Fibroblast of pulmonary artery (primary cell): Measurements from ENCODE around the gene S100P.
A peak's percentile ranks its signal among the peaks of the same experiment; 100 is the strongest.

Experiments
- DNase-seq: peaks from one replicate; pipeline ENCODE4 v3.0.0-alpha.2; 2010; ENCODE audit warnings: low read depth
- H3K4me3 ChIP-seq: replicated peaks from 2 replicates; pipeline ENCODE4 v1.5.1; 2011; ENCODE audit warnings: low read depth, mild to moderate bottlenecking, control low read depth, low read length, moderate library complexity
- CTCF ChIP-seq: IDR thresholded peaks from 2 replicates; pipeline ENCODE4 v1.5.1; 2011; ENCODE audit warnings: mild to moderate bottlenecking, control low read depth, low read length, inconsistent platforms; ENCODE audit errors: missing control alignments

S100P gene

DNA sequence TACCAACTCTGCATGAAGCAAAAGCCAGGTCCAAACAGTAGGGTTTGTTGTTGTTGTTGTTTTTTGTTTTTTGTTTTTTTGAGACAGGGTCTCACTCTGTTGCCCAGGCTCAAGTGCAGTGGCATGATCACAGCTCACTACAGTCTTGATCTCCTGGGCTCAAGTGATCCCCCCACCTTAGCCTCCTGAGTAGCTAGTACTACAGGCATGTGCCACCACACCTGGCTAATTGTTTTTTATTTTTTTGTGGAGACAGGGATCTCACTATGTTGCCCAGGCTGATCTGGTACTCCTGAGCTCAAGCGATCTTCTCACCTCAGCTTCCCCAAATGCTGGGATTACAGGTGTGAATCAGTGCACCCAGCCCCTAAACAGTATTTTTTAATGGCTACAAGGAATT is 6.2 kb downstream of the S100P start:
- no peak for TF ChIP-seq CTCF
- no peak for DNase-seq
- H3K4me3 ChIP-seq = no peak overlapping the region

GRCh38 chr4:6701371-6701770 is 7.7 kb downstream of the S100P start:
- no peak for DNase-seq
- no peak overlapping the region for H3K4me3 ChIP-seq
- TF ChIP-seq CTCF = peak; percentile 25

DNA sequence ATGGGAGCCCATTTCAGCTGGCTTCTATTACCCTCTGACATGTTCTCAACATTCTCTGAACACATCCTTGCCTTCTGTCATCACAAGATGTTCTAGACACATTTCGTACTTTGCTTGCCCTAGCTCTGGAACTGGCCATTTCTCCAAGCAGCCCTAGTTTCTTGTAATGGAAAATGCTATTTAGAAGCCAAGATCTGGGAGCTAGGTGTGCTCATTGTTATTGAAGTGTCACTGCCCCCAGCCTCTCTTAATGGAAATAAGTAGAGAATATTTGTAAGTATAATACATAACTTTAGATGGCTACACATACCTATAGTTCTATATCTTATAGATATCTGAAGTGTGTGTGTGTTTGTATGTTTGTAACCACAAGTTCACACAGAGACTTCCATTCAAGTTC is 9.1 kb downstream of the S100P start:
- no peak overlapping the region for H3K4me3 ChIP-seq
- no peak for TF ChIP-seq CTCF
- DNase-seq = no peak

DNA sequence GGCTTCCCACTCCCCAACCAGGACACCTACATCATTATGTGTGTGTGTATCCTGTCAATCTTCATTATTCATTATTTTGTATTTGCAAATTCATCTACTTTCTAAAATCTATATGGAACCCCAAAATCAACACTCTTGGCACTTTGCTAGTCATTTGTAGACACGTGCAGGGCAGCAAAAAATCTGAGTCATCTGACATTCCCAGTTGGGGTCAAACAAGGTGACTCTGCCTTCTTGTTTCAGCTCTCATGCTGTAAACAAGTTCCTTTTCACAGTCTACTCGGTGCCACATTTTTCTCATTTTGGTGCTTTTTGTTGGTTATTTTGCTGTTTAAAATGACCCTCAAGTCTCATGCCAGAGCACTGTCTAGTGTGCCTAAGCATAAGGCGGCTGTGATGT is 10.1 kb downstream of the S100P start:
- H3K4me3 ChIP-seq = no peak overlapping the region
- no peak for TF ChIP-seq CTCF
- DNase-seq = no peak

DNA sequence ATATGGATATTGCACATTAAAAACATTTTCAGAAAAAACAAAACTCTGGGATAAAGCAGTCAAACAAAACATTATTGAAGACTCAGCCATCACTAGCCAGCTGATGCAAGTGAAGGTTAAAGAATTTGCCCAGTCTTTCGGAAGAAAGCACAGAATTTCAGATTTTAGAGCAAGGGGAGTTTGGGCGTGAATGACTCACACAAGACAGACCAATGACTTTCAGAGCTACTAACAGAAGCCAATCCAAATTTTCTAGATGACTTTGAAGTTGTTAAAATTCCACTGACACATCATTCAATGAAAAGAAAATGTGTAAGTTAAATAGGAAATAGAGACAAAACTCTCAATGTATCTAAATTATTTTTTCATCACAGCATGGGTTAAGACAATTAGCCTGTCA is 12.0 kb downstream of the S100P start:
- TF ChIP-seq CTCF = no peak
- no peak for DNase-seq
- H3K4me3 ChIP-seq = no peak overlapping the region

DNA sequence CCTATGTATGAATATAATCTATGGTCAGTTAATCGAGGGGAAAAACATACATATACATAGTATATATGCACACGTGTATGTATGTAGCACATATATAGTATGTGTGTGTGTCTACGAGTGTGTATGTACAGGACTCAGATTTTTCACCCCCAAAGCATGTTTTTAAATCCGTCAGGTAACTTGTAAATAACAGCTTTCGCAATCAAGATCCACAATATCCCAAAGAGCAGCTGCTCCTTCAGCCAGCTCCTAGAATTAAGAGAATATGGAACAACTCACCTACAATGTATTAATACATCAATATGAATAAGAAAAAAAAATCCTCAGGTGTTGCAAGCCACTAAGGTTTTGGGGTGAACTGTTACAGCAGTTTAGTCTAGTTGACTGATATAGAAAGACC is 12.5 kb downstream of the S100P start:
- H3K4me3 ChIP-seq = no peak overlapping the region
- no peak for DNase-seq
- no peak for TF ChIP-seq CTCF

- peak; percentile 98 for DNase-seq
These were observed 15.8 kb downstream of the S100P start, which contains the start of gene MRFAP1L1 for GRCh38 chr4:6709230-6710114. TSS of gene MRFAP1L1 (minus strand) at chr4:6709865. CDS start at chr4:6709629, 236 bp downstream.

More at GRCh38 chr4:6709230-6710114, 15.8 kb downstream of the S100P start, which contains the start of gene MRFAP1L1:
- TF ChIP-seq CTCF = peak; percentile 17
- peak within 1 kb of the TSS; percentile 79 for H3K4me3 ChIP-seq
